MG63 (cell line): Measurements from ENCODE around the gene RUBCNL. TPM values are rescaled to one million over a fixed set of nuclear protein-coding genes. Genes with fewer than 3 reads are reported as not detected.
"Not testable (repeated sequence)": the region's sequence is repeated elsewhere in the genome, so short reads cannot be mapped to it uniquely, and the experiment has no call there.

ENCODE experiments used
- DNase-seq: peaks from one replicate; pipeline ENCODE4 v3.0.0-alpha.2; 2020
- H3K27me3 ChIP-seq: fragments of 250-450 bp; sonication (Bioruptor Pico); 2 replicates; pipeline ENCODE4 v1.5.1; 2020; ENCODE audit warnings: mild to moderate bottlenecking, moderate library complexity
- H3K36me3 ChIP-seq: fragments of 250-450 bp; sonication (Bioruptor Pico); 2 replicates; pipeline ENCODE4 v1.5.1; 2020; ENCODE audit warnings: mild to moderate bottlenecking, moderate library complexity
- H3K4me3 ChIP-seq: fragments of 250-450 bp; sonication (Bioruptor Pico); 2 replicates; pipeline ENCODE4 v1.5.1; 2020; ENCODE audit warnings: mild to moderate bottlenecking, moderate library complexity
- H3K9me3 ChIP-seq: fragments of 250-450 bp; sonication (Bioruptor Pico); 2 replicates; pipeline ENCODE4 v1.5.1; 2020; ENCODE audit warnings: mild to moderate bottlenecking, moderate library complexity
- total RNA-seq: library from RNA; depleted of rRNA; stranded (reverse); fragments of >200 nt; shearing (Covaris generic); gene quantifications from 2 replicates; pipeline ENCODE4 v1.2.3, GENCODE V29; 2014; ENCODE audit warnings: low replicate concordance

RUBCNL gene
- total RNA-seq, 1 experiment from 2014 or later, result not detected

GRCh38 chr13:46380242-46380641 is 6.8 kb downstream of the RUBCNL start:
- Histone ChIP-seq H3K9me3 (no peaks in the 10 kb centered on the region), H3K27me3 (peaks cover 6% of the 10 kb centered on the region; the same call in 1 of the 2 replicates), H3K36me3 (no peaks in the 10 kb centered on the region), H3K4me3 (no peak overlapping the region)
- DNase-seq, result no peak

DNA sequence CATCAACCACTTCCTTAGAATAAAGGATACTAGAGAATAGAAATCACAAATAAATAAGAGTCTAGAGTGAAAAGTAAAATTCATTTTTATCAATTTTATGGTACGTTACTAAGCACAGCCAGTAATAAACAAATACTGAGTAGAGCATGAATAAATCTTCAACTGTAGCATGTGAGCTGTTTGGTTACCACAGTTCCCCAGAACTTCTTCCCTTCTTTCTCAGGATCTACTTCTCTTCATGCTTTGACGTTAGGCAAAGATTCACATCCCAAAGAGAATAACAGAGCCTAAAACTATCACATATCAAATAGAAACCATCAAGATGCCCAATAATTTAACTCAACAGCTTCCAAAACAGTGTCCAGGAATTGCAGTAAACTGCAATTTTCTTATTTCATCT is 7.4 kb downstream of the RUBCNL start:
- Histone ChIP-seq H3K4me3 (no peak overlapping the region), H3K36me3 (no peaks in the 10 kb centered on the region), H3K27me3 (no peaks in the 10 kb centered on the region; the same call in 1 of the 2 replicates), H3K9me3 (no peaks in the 10 kb centered on the region)
- no peak for DNase-seq

- DNase-seq, result no peak
- no peak overlapping the region for H3K4me3 ChIP-seq
- H3K36me3 ChIP-seq, result no peaks in the 10 kb centered on the region
- H3K9me3 ChIP-seq, result no peaks in the 10 kb centered on the region
- no peaks in the 10 kb centered on the region; the same call in 1 of the 2 replicates for H3K27me3 ChIP-seq
Measured at GRCh38 chr13:46378411-46378810, 8.6 kb downstream of the RUBCNL start.

DNA sequence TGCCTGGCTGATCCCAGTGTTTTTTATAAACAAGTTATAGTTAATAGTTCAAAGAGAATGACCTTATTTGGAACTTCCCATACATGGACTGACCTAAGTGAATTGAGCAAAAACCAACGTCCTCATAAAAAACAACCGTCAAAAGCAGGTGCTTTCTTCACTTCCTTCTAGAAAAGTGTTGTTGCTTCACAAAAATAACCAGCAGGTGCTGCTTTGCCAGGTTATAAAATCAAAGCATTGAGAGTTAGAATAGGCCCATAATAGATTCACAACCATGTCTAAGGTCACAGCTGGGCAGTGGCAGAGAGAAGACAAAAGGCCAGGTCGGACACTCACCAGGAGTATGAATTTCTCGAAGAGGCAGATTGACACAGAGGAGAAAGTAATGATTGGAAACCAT is 9.5 kb downstream of the RUBCNL start:
- no peaks in the 10 kb centered on the region for H3K9me3 ChIP-seq
- DNase-seq, result no peak

GRCh38 chr13:46374710-46375109 is 12.3 kb downstream of the RUBCNL start:
- DNase-seq, result no peak
- Histone ChIP-seq H3K4me3 (no peak overlapping the region), H3K9me3 (no peaks in the 10 kb centered on the region), H3K36me3 (no peaks in the 10 kb centered on the region), H3K27me3 (no peaks in the 10 kb centered on the region)

More for the DNA sequence above, 9.5 kb downstream of the RUBCNL start:
- no peaks in the 10 kb centered on the region; the same call in 1 of the 2 replicates for H3K27me3 ChIP-seq
- no peaks in the 10 kb centered on the region for H3K36me3 ChIP-seq
- no peak overlapping the region for H3K4me3 ChIP-seq

- Histone ChIP-seq H3K9me3 (no peaks in the 10 kb centered on the region), H3K4me3 (no peak overlapping the region), H3K36me3 (no peaks in the 10 kb centered on the region), H3K27me3 (no peaks in the 10 kb centered on the region)
- DNase-seq, result no peak
Measured at GRCh38 chr13:46373623-46374022, 13.4 kb downstream of the RUBCNL start.

- not testable (repeated sequence) for H3K9me3 ChIP-seq, H3K27me3 ChIP-seq, H3K4me3 ChIP-seq, DNase-seq, H3K36me3 ChIP-seq
Measured at GRCh38 chr13:46372938-46373337, 14.1 kb downstream of the RUBCNL start.

DNA sequence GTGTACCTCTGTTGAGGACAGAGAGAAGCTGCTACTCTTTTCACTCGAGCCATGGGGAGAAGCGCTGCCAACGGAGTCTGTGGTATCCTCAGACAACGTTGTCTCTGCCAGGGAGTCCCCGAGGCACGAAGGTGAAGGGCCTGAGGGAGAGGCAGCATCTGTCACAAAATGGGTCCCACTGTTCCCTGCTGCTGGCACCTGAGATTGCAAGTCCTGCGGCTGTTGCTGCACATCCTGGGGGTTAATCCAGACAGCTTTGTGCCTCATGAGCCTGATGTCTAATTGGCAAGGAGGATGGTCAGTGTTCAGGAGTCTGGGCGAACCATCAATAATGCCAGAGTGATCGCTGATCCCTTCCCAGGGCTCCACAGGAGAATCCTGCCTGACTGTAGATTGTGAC is 15.0 kb downstream of the RUBCNL start:
- Histone ChIP-seq H3K27me3 (no peaks in the 10 kb centered on the region), H3K36me3 (no peaks in the 10 kb centered on the region), H3K4me3 (no peak overlapping the region), H3K9me3 (no peaks in the 10 kb centered on the region)
- DNase-seq, result no peak

- H3K36me3 ChIP-seq, result no peaks in the 10 kb centered on the region
- no peaks in the 10 kb centered on the region for H3K27me3 ChIP-seq
- no peak for DNase-seq
- no peak overlapping the region for H3K4me3 ChIP-seq
- H3K9me3 ChIP-seq, result no peaks in the 10 kb centered on the region
Measured at GRCh38 chr13:46369506-46370277, 17.4 kb downstream of the RUBCNL start.

GRCh38 chr13:46367617-46368327 is 19.3 kb downstream of the RUBCNL start:
- Histone ChIP-seq H3K9me3 (no peaks in the 10 kb centered on the region), H3K4me3 (no peak overlapping the region), H3K27me3 (no peaks in the 10 kb centered on the region), H3K36me3 (no peaks in the 10 kb centered on the region)
- no peak for DNase-seq

DNA sequence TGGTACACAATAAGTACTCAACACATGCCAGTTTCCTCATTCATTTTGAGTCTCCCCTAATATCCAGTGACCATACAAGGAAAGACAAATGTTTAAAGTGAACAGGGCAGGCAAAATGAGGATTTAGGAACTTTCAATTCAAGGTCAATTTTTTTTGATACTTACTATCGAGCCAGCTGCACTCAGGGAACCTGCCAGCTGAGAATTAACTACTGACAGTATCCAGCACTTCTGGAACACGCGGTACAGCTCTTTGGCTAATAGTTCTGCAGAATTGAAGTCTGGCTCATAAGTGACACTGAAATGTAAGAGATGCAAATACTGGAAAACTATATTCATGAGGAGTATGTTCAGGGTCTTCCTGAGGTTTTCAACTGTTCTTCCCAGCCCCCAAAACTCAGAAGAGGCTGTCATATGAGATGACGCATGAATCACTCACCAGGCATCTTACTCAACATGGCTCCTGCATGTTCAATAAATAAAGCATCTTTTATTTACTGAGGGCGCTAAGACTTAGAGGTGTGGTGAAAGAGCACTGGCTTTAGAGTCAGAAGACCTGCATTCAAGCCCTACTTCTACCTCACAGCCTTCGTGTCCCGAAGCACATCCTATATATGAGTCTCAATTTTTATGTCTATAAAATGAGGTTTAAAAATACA is 25.6 kb downstream of the RUBCNL start:
- Histone ChIP-seq H3K36me3 (no peaks in the 10 kb centered on the region), H3K9me3 (no peaks in the 10 kb centered on the region), H3K4me3 (no peak overlapping the region), H3K27me3 (no peaks in the 10 kb centered on the region)
- DNase-seq, result no peak

DNA sequence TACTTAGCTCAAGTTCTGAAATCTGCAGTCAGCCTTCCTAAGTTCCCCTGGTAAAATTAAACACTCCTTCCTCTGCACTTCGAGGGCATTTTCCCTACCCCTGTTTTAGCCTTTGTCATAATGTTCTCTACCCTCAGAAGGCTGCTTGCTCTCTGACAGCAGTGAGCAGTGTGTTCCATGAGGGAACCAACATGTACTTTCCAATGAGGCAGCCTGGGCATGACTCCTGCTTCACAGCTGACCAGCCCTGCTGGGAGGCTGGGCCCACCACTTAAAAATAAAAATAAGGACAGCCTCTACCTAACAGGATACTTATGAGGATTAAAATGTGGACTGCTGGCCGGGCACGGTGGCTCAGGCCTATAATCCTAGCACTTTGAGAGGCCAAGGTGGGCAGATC is 26.4 kb downstream of the RUBCNL start:
- DNase-seq, result no peak
- no peaks in the 10 kb centered on the region for H3K27me3 ChIP-seq
- H3K9me3 ChIP-seq, result no peaks in the 10 kb centered on the region
- H3K4me3 ChIP-seq, result no peak overlapping the region
- H3K36me3 ChIP-seq, result no peaks in the 10 kb centered on the region

DNA sequence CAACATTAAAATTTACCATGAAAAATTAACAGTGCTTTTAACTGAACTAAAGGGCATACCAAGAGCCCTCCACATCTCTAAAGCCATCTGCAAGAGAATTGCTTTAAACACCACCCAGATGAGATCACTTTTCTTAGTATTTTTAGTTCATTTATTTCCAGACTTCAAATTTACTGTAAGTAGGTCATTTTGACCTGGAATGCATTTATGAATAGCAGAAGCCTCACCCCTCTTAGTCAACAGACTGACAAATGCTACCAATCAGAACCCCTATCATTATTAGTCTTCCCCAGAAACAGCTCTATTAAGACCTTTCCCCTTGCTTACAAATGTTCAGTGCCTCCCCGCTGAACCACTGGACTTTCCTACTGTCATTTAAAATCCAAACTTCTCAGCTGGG is 27.3 kb downstream of the RUBCNL start:
- Histone ChIP-seq H3K4me3 (no peak overlapping the region), H3K36me3 (no peaks in the 10 kb centered on the region), H3K27me3 (no peaks in the 10 kb centered on the region), H3K9me3 (no peaks in the 10 kb centered on the region)
- DNase-seq, result no peak

- no peak for DNase-seq
- Histone ChIP-seq H3K27me3 (no peaks in the 10 kb centered on the region), H3K4me3 (no peak overlapping the region), H3K9me3 (no peaks in the 10 kb centered on the region), H3K36me3 (no peaks in the 10 kb centered on the region)
Measured at GRCh38 chr13:46355901-46356590, 31.0 kb downstream of the RUBCNL start.

DNA sequence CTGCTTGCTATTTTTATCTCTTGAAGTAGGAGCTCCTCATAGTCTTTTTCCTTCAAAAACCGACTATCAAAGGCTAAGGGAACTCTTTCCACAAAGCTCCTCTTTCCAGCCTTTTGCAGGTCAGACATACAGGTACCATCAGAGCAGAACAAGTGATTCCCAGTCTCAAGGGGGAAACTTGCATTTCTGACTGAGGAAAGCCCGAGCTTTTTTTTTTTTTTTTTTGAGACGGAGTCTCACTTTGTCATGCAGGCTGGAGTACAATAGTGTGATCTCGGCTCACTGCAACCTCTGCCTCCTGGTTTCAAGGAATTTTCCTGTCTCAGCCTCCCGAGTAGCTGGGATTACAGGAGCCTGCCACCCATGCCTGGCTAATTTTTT is 32.0 kb downstream of the RUBCNL start:
- DNase-seq, result no peak

DNA sequence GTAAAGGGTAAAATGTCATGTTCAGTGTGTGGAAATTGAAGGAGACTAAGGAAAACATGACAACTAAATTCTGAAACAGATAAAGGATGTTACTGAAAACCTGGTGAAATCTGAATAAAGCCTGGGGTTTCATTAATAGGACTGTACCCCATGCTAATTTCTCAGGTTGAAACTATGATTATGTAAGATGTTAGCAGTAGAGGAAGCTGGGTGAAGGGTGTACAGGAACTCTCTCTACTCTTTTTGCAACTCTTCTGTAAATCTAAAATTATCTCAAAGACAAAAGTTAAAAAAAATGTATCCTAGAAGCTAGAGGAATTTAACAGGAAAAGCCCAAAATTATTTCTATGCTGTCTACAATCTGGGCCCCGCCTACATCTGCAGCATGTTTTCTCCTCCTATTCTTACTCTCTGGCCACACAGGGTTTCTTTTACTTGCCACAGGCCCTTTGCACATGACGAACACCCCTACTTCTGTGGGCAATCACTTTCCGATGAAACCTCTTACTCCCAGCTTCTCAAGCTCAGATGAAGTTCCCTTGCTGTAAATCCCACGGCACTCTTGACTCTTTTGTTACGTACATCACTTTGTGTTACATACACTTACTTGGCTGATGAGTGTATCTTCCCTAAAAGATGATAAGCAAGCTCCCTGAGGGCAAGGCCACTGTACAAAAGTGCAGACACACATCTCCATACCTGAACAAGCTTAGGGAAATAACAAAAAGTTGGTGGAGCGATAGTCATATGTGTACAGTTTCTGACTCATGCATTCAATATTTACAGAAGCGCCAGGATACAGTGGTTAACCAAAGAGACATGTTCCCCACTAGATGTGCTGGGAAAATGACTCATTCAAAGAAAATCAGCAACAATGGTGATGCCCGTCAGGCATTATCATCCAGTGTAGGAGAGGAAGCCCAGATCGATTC is 32.6 kb downstream of the RUBCNL start:
- H3K4me3 ChIP-seq, result no peak overlapping the region

More for the DNA sequence above, 32.0 kb downstream of the RUBCNL start:
- Histone ChIP-seq H3K9me3 (no peaks in the 10 kb centered on the region), H3K4me3 (no peak overlapping the region), H3K36me3 (no peaks in the 10 kb centered on the region), H3K27me3 (no peaks in the 10 kb centered on the region)

More for the DNA sequence above, 32.6 kb downstream of the RUBCNL start:
- Histone ChIP-seq H3K36me3 (no peaks in the 10 kb centered on the region), H3K9me3 (no peaks in the 10 kb centered on the region), H3K27me3 (no peaks in the 10 kb centered on the region)
- DNase-seq, result peak; percentile 50
